Choroid plexus epithelial cell (primary cell): ENCODE results near the gene TMEM92.
A peak's percentile ranks its signal among the peaks of the same experiment; 100 is the strongest.

Experiments used
- DNase-seq: peaks from one replicate; pipeline ENCODE4 v3.0.0-alpha.2; 2010; ENCODE audit warnings: low read depth
- H3K4me3 ChIP-seq: 2 replicates; pipeline ENCODE4 v1.5.1; 2011; ENCODE audit warnings: low read depth, mild to moderate bottlenecking, control low read depth, low read length, moderate library complexity
- CTCF ChIP-seq: conservative IDR thresholded peaks from 2 replicates; pipeline ENCODE4 v1.5.1; 2011; ENCODE audit warnings: low read depth, mild to moderate bottlenecking, control low read depth, inconsistent platforms, low read length, moderate library complexity

TMEM92 gene

DNA sequence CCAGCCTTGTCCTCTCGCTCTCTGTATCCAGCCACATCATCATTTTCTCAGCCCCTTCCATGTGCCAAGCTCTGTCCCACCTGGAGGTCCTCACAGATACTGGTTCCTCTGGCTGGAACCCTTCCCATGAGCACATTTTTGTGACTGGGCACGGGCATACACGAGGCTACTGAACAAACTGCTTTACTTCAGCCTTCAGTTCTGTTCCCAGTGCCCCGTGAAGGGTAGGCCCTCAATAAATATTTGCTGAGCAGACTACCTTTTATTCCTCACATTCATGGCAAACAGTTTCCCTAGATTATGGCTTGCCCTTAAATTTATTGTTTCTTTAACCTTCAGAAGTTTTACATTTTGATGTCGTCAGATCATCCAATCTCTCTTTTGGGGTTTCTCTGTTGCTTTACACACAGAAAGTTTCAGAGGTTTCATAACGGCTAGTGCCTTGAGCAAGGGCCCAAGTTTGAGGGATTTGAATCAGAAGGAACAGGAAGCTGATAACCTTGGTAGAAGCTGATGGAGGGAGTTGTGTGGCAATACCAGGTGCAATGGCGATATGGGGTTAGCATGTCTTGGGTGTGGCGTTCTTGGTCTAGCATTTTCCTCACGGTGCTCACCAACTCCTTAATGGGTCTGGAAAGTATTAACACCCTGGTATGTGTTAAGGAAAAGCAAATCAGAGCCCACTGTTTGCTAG lies 27.8 kb downstream of the TMEM92 start:
- no peak overlapping the region for H3K4me3 ChIP-seq
- TF ChIP-seq CTCF, result no peak
- no peak for DNase-seq

GRCh38 chr17:50303051-50303450 lies 28.8 kb downstream of the TMEM92 start:
- H3K4me3 ChIP-seq, result no peak overlapping the region
- no peak for DNase-seq
- TF ChIP-seq CTCF, result no peak

- no peak overlapping the region for H3K4me3 ChIP-seq
- no peak for TF ChIP-seq CTCF
- DNase-seq, result no peak
Observed at GRCh38 chr17:50303596-50303995, 29.3 kb downstream of the TMEM92 start.

GRCh38 chr17:50304781-50305404 lies 30.6 kb downstream of the TMEM92 start:
- DNase-seq, result peak; percentile 43
- no peak overlapping the region for H3K4me3 ChIP-seq
- TF ChIP-seq CTCF, result no peak

DNA sequence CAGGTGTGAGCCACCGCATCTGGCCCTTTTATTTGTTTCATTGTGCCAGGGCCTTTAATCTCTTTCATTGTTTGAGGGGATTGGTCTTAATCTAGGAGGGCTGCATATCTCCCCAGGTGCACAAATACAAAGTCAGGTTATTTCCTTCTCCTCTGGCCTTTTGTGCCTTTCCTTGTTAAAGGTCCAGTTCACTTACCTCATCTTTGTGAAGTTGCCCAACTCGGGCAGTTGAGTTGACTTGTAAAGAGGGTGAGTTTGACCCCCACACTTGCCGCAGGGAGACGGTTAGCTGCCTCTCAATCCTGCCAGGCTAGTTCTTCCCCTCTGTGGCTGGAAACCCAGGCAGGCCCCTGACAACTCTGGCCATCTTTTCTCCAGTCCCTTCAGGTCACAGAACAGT lies 33.4 kb downstream of the TMEM92 start:
- no peak for DNase-seq

GRCh38 chr17:50308666-50309065 lies 34.4 kb downstream of the TMEM92 start:
- TF ChIP-seq CTCF, result no peak
- H3K4me3 ChIP-seq, result no peak overlapping the region
- DNase-seq, result no peak

More for the DNA sequence above, 33.4 kb downstream of the TMEM92 start:
- no peak for TF ChIP-seq CTCF
- no peak overlapping the region for H3K4me3 ChIP-seq
